Measurements from ENCODE around the gene NAE1.

The NAE1 gene

GRCh38 chr16:66849549-66849948, 18.8 kb upstream of the NAE1 start:
- DNase-seq: no peak

GRCh38 chr16:66849021-66849420, 18.2 kb upstream of the NAE1 start:
- DNase-seq: no peak

- no peak for DNase-seq
Observed at GRCh38 chr16:66848172-66848571, 17.4 kb upstream of the NAE1 start.

GRCh38 chr16:66847533-66848067, 16.8 kb upstream of the NAE1 start:
- DNase-seq: no peak

GRCh38 chr16:66846831-66847230, 16.1 kb upstream of the NAE1 start:
- no peak for DNase-seq

GRCh38 chr16:66846266-66846665, 15.5 kb upstream of the NAE1 start:
- DNase-seq: no peak

GRCh38 chr16:66845791-66846221, 15.0 kb upstream of the NAE1 start:
- no peak for DNase-seq

- no peak for DNase-seq
Observed at GRCh38 chr16:66845080-66845410, 14.3 kb upstream of the NAE1 start.

GRCh38 chr16:66844342-66845079, 13.7 kb upstream of the NAE1 start, which contains the start of gene CA7:
Gene CA7 (plus strand): TSS chr16:66844414. CDS start chr16:66844488, 74 bp downstream.
- DNase-seq: no peak

- DNase-seq: no peak
Observed at GRCh38 chr16:66844009-66844341, 13.2 kb upstream of the NAE1 start.

GRCh38 chr16:66843191-66843590, 12.4 kb upstream of the NAE1 start:
- no peak for DNase-seq

GRCh38 chr16:66842765-66843164, 12.0 kb upstream of the NAE1 start:
- no peak for DNase-seq

- no peak for DNase-seq
Observed at GRCh38 chr16:66841366-66841765, 10.6 kb upstream of the NAE1 start.

GRCh38 chr16:66840883-66841282, 10.1 kb upstream of the NAE1 start:
- DNase-seq: no peak

GRCh38 chr16:66834746-66835145, 4.0 kb upstream of the NAE1 start:
- DNase-seq: no peak

- no peak for DNase-seq
Observed at GRCh38 chr16:66832661-66833305, 2.0 kb upstream of the NAE1 start.

GRCh38 chr16:66832190-66832589, 1.4 kb upstream of the NAE1 start:
- DNase-seq: no peak

- DNase-seq: no peak
Observed at GRCh38 chr16:66824006-66824405, 6.8 kb downstream of the NAE1 start.

GRCh38 chr16:66814734-66815133, 16.0 kb downstream of the NAE1 start:
- no peak for DNase-seq

GRCh38 chr16:66811043-66811442, 19.7 kb downstream of the NAE1 start:
- DNase-seq: no peak

- no peak for DNase-seq
Observed at GRCh38 chr16:66810391-66810790, 20.4 kb downstream of the NAE1 start.

- DNase-seq: no peak
Observed at GRCh38 chr16:66809765-66810164, 21.0 kb downstream of the NAE1 start.

- DNase-seq: no peak
Observed at GRCh38 chr16:66802159-66802558, 28.6 kb downstream of the NAE1 start.

GRCh38 chr16:66801320-66802105, 29.3 kb downstream of the NAE1 start, which contains the start of gene TERB1:
Gene TERB1 (minus strand): TSS chr16:66801584. CDS start chr16:66796798, 4,786 bp downstream.
- no peak for DNase-seq

Data from NCI-H1930 (cell line).